Vagina (tissue), 2 donors: Measurements from ENCODE around the gene RNPEPL1.

Source experiments
- CTCF ChIP-seq, 3 experiments: fragments of 450-650 bp in 2 of 3; fragments of 200-600 bp in 1 of 3; sonication (generic) in 1 of 3; IDR thresholded peaks; one replicate each; pipeline ENCODE4 v1.5.1; 2017 to 2019; ENCODE audit warnings: antibody characterized with exemption in 3 of 3, mild to moderate bottlenecking in 2 of 3, moderate library complexity in 2 of 3
- POLR2A ChIP-seq, 2 donors: fragments of 450-650 bp; IDR thresholded peaks; one replicate each; pipeline ENCODE4 v1.6.1; 2017; ENCODE audit warnings: antibody characterized with exemption in 2 of 2, mild to moderate bottlenecking in 2 of 2, moderate library complexity in 2 of 2
- POLR2AphosphoS5 ChIP-seq, 2 donors: sonication (generic); formaldehyde crosslinking; IDR thresholded peaks; one replicate each; pipeline ENCODE4 v1.9.0; 2017; ENCODE audit warnings: antibody characterized with exemption in 2 of 2, mild to moderate bottlenecking in 2 of 2, low read depth in 1 of 2; ENCODE audit not compliant: insufficient read depth in 1 of 2

GRCh38 chr2:240586919-240587800, 18.9 kb downstream of the RNPEPL1 start:
- TF ChIP-seq CTCF (IDR thresholded peaks at IDR 0.05): no peak
- TF ChIP-seq POLR2A (IDR thresholded peaks at IDR 0.05): no peak
- TF ChIP-seq POLR2AphosphoS5 (IDR thresholded peaks at IDR 0.05; ENCODE audit: insufficient read depth in 1 of 2, low read depth in 1 of 2): no peak
